Measurements from ENCODE around the gene CLIC1.

- TF ChIP-seq CTCF (conservative IDR thresholded peaks at IDR 0.05 in 1 of 2, IDR thresholded peaks at IDR 0.05 in 1 of 2; ENCODE audit: extremely low read depth in 1 of 2, insufficient read depth in 1 of 2, low read depth in 1 of 2, low read length in 2 of 2): no peak
- no peak for TF ChIP-seq EZH2 (IDR thresholded peaks at IDR 0.05; ENCODE audit: borderline replicate concordance, low read length)
Observed at GRCh38 chr6:31702405-31702818, 33.9 kb downstream of the CLIC1 start.

Measured in mammary epithelial cell (primary cell).